Psoas muscle (tissue), 8 donors: ENCODE measurements around the gene SLAMF1. TPM values are rescaled to one million over a fixed set of nuclear protein-coding genes. Genes with fewer than 3 reads are reported as not detected.
"Not testable (repeated sequence)": the region's sequence is repeated elsewhere in the genome, so short reads cannot be mapped to it uniquely, and the experiment has no call there.

ENCODE experiments used
- ATAC-seq, 4 donors: fragments of 200-7000 bp; cut with Tn5 transposase; one replicate each; pipeline ENCODE4 v1.9.1; 2020; ENCODE audit warnings: moderate library complexity in 3 of 4, mild to moderate bottlenecking in 2 of 4
- DNase-seq, 2 donors: peaks; one replicate each; pipeline ENCODE4 v3.0.0-alpha.2; 2020
- H3K27ac ChIP-seq: fragments of 200-600 bp; one replicate; pipeline ENCODE4 v1.8.0; 2022
- H3K27me3 ChIP-seq, 3 donors: fragments of 200-600 bp in 1 of 3; one replicate each; pipeline versions ENCODE4 v1.6.1 to v1.8.0; 2013 to 2022; ENCODE audit warnings: low read length in 2 of 3, mild to moderate bottlenecking in 2 of 3, moderate library complexity in 1 of 3; ENCODE audit not compliant: insufficient read depth in 3 of 3
- H3K36me3 ChIP-seq, 2 donors: fragments of 200-600 bp in 1 of 2; one replicate each; pipeline versions ENCODE4 v1.6.1 to v1.8.0; 2013 to 2022; ENCODE audit warnings: low read depth in 1 of 2, mild to moderate bottlenecking in 1 of 2, moderate library complexity in 1 of 2; ENCODE audit not compliant: insufficient read depth in 1 of 2
- H3K4me1 ChIP-seq: fragments of 200-600 bp; one replicate; pipeline ENCODE4 v1.8.0; 2022
- H3K4me3 ChIP-seq: fragments of 200-600 bp; one replicate; pipeline ENCODE4 v1.8.0; 2022; ENCODE audit warnings: mild to moderate bottlenecking
- H3K9me3 ChIP-seq: fragments of 200-600 bp; one replicate; pipeline ENCODE4 v1.8.0; 2022
- CTCF ChIP-seq: fragments of 200-600 bp; IDR thresholded peaks from one replicate; pipeline ENCODE4 v1.8.0; 2022; ENCODE audit warnings: antibody characterized with exemption
- WGBS, 3 donors: extraction: QIAGEN DNeasy Blood & Tissue Kit; methylation state at CpG; one replicate each; pipeline versions ENCODE4 v1.1.6 to v1.1.7; 2013; 5-methylcytosine and 5-hydroxymethylcytosine counted together
- intact Hi-C, 2 donors: fragments of 100-400 bp; cut with DNase I; formaldehyde crosslinking; loops; one replicate each; pipeline versions ENCODE4 v1.11.0 to v1.14.2; 2022
- polyA plus RNA-seq, 3 donors: library from polyadenylated mRNA; stranded (reverse); fragments of 200-250 nt; gene quantifications; one replicate each; pipeline ENCODE4 v1.2.3, GENCODE V29; 2013
- total RNA-seq, 4 donors: library from RNA; stranded (reverse); fragmentation: NEBNext Ultra II Directional in 2 of 4; extraction: Animal tissue kit (Norgen Biotek cat#: 25700) in 2 of 4; gene quantifications; one replicate each; pipeline versions ENCODE4 v1.2.1 to v1.2.4, GENCODE V29; 2021 to 2023
- donor health status: healthy with polysubstance abuse.
- donor health status: DM: no; HTN: no; CAD: no; lungs with moderate emphysema.
- donor health status: Bipolar disorder and iron deficiency.
- donor health status: healthy.
- donor health status: DM: yes; HTN: yes; CAD: no.
- donor health status: DM: no; HTN: no; CAD: no.
- donor health status: DM: no; HTN: no; CAD: no.
- donor health status: DM: yes; HTN: yes; CAD: no.

Gene SLAMF1
- total and polyA plus RNA-seq, 7 donors: 0.03 to 0.30 (median 0.08) TPM

GRCh38 chr1:160560806-160561205 lies 86.0 kb downstream of the SLAMF1 start:
- intact Hi-C loops: no loop called here
- H3K4me3 ChIP-seq: no peak overlapping the region
- DNase-seq (no peak), ATAC-seq (no peak)
- H3K27me3 ChIP-seq: peaks cover 0 to 2% (median 2%) of the 10 kb centered on the region in 3 donors
- H3K36me3 ChIP-seq: no peaks in the 10 kb centered on the region
- no peaks in the 10 kb centered on the region for H3K4me1 ChIP-seq
- H3K9me3 ChIP-seq: peaks cover 8% of the 10 kb centered on the region
- no peak overlapping the region for H3K27ac ChIP-seq
- TF ChIP-seq CTCF: no peak

GRCh38 chr1:160560045-160560705 lies 86.7 kb downstream of the SLAMF1 start:
- no peak for ATAC-seq
- 75 to 83% (median 80%) methylated on average over 4 of the region's 4 CpGs for WGBS, 3 donors
- no peak for TF ChIP-seq CTCF
- peaks cover 8% of the 10 kb centered on the region for H3K9me3 ChIP-seq
- H3K36me3 ChIP-seq: no peaks in the 10 kb centered on the region
- no peaks in the 10 kb centered on the region for H3K4me1 ChIP-seq
- no peak overlapping the region for H3K4me3 ChIP-seq
- DNase-seq: no peak
- intact Hi-C loops: no loop called here
- peaks cover 0 to 2% (median 0%) of the 10 kb centered on the region in 3 donors for H3K27me3 ChIP-seq
- no peak overlapping the region for H3K27ac ChIP-seq

- H3K27ac ChIP-seq, H3K36me3 ChIP-seq, H3K4me1 ChIP-seq, intact Hi-C loops, ATAC-seq, H3K27me3 ChIP-seq, H3K9me3 ChIP-seq, H3K4me3 ChIP-seq, DNase-seq: not testable (repeated sequence)
- 58 to 83% (median 77%) methylated on average over 3 of the region's 3 CpGs for WGBS, 3 donors
Measured at GRCh38 chr1:160559437-160559836, 87.4 kb downstream of the SLAMF1 start.

GRCh38 chr1:160558660-160559380 lies 88.0 kb downstream of the SLAMF1 start:
- 68 to 77% (median 75%) methylated on average over 4 of the region's 4 CpGs for WGBS, 3 donors
- Histone ChIP-seq H3K9me3 (peaks cover 8% of the 10 kb centered on the region), H3K4me3 (no peak overlapping the region), H3K36me3 (no peaks in the 10 kb centered on the region), H3K4me1 (no peaks in the 10 kb centered on the region), H3K27me3 (peaks cover 0 to 2% (median 0%) of the 10 kb centered on the region in 3 donors), H3K27ac (no peak overlapping the region)
- ATAC-seq (no peak), DNase-seq (no peak)
- intact Hi-C loops: no loop called here
- TF ChIP-seq CTCF: no peak

Other genes with a start within 250 kb of the SLAMF1 start
- under 1 TPM; 0.44 to 0.94 (median 0.68) TPM for gene VANGL2, start 246.5 kb downstream of the SLAMF1 start, total RNA-seq
- gene VANGL2, start 246.5 kb downstream of the SLAMF1 start, polyA plus RNA-seq: under 1 TPM; 0.18 to 0.32 (median 0.27) TPM
- under 1 TPM; 0.14 to 0.34 (median 0.21) TPM for gene SLAMF6, start 123.8 kb downstream of the SLAMF1 start, total RNA-seq
- gene SLAMF6, start 123.8 kb downstream of the SLAMF1 start, polyA plus RNA-seq: under 1 TPM in 2 of 3 donors, not detected in 1; 0.08 to 0.18 TPM
- 1 to 10 TPM in 2 of 4 donors, under 1 TPM in 2; 0.75 to 2.6 (median 1.3) TPM for gene CD84, start 67.5 kb downstream of the SLAMF1 start, total RNA-seq
- under 1 TPM; 0.04 to 0.13 (median 0.10) TPM for gene CD84, start 67.5 kb downstream of the SLAMF1 start, polyA plus RNA-seq
- gene CD48, start 64.8 kb upstream of the SLAMF1 start, total RNA-seq: 1 to 10 TPM in 2 of 4 donors, under 1 TPM in 2; 0.76 to 1.7 (median 1.1) TPM
- under 1 TPM; 0.35 to 1.00 (median 0.91) TPM for gene CD48, start 64.8 kb upstream of the SLAMF1 start, polyA plus RNA-seq
- under 1 TPM; 0.08 to 0.79 (median 0.73) TPM for gene SLAMF7, start 92.2 kb upstream of the SLAMF1 start, total RNA-seq
- under 1 TPM in 2 of 3 donors, not detected in 1; 0.06 to 0.07 TPM for gene SLAMF7, start 92.2 kb upstream of the SLAMF1 start, polyA plus RNA-seq
- gene LY9, start 149.1 kb upstream of the SLAMF1 start, total RNA-seq: under 1 TPM in 3 of 4 donors, not detected in 1; 0.27 to 0.49 (median 0.38) TPM
- gene LY9, start 149.1 kb upstream of the SLAMF1 start, polyA plus RNA-seq: under 1 TPM in 2 of 3 donors, not detected in 1; 0.06 to 0.10 TPM
- under 1 TPM in 2 of 4 donors, not detected in 2; 0.12 to 0.63 TPM for gene CD244, start 215.8 kb upstream of the SLAMF1 start, total RNA-seq
- gene CD244, start 215.8 kb upstream of the SLAMF1 start, polyA plus RNA-seq: under 1 TPM in 2 of 3 donors, not detected in 1; 0.03 to 0.05 TPM
- 1 to 10 TPM in 1 of 4 donors, under 1 TPM in 2, not detected in 1; 0.47 to 2.6 (median 0.63) TPM for gene ITLN1, start 238.1 kb upstream of the SLAMF1 start, total RNA-seq
- 1 to 10 TPM in 1 of 3 donors, under 1 TPM in 2; 0.09 to 1.8 (median 0.84) TPM for gene ITLN1, start 238.1 kb upstream of the SLAMF1 start, polyA plus RNA-seq